A549 (cell line): ENCODE data around the gene GBF1. TPM values are rescaled to one million over a fixed set of nuclear protein-coding genes. Genes with fewer than 3 reads are reported as not detected.

Experiments
- ATAC-seq, 2 experiments: fragments of 200-7000 bp in 1 of 2; fragments of >200 bp in 1 of 2; cut with Nextera tagmentation in 1 of 2; cut with Tn5 transposase in 1 of 2; 3 replicates each; pipeline versions ENCODE4 v1.8.0 to v1.9.1; 2018 to 2020; ENCODE audit warnings: mild to moderate bottlenecking in 1 of 2, moderate library complexity in 1 of 2
- CTCF ChIA-PET: fragments of 300-600 bp; sonication (Branson Sonifier 250); formaldehyde crosslinking; extraction: SDS; loops from one replicate; lab custom pipeline; 2021; ENCODE audit warnings: antibody characterized with exemption, inconsistent platforms; lab: Yijun Ruan, JAX
- POLR2A ChIA-PET: fragments of 350-600 bp; formaldehyde crosslinking; extraction: SDS; loops from one replicate; lab custom pipeline; 2021; ENCODE audit warnings: antibody characterized with exemption, inconsistent platforms; lab: Yijun Ruan, JAX
- DNase-seq, 2 experiments: peaks; one replicate each; pipeline versions ENCODE4 v3.0.0 to v3.0.0-alpha.2; 2011 to 2016; ENCODE audit warnings: low read depth in 1 of 2, low spot score in 1 of 2
- FAIRE-seq: peaks from 2 replicates; lab custom pipeline; 2011; peaks lifted over from hg19 to GRCh38; lab: Jason Lieb, UNC
- H3K27ac ChIP-seq, 2 experiments: fragments of >200 bp; sonication (Bioruptor Twin); formaldehyde crosslinking; 3 replicates each; pipeline ENCODE4 v1.5.1; 2016 to 2017
- H3K4me1 ChIP-seq: fragments of >200 bp; sonication (Bioruptor Twin); formaldehyde crosslinking; 3 replicates; pipeline ENCODE4 v1.6.1; 2016
- H3K4me2 ChIP-seq: fragments of >200 bp; sonication (Bioruptor Twin); formaldehyde crosslinking; 3 replicates; pipeline ENCODE4 v1.6.1; 2016
- H3K4me3 ChIP-seq: fragments of >200 bp; sonication (Bioruptor Twin); formaldehyde crosslinking; 3 replicates; pipeline ENCODE4 v1.5.1; 2016
- H3K9me3 ChIP-seq: fragments of >200 bp; sonication (Bioruptor Twin); formaldehyde crosslinking; 3 replicates; pipeline ENCODE4 v1.6.1; 2016
- CBX8 ChIP-seq: fragments of 200-600 bp; sonication (generic); IDR thresholded peaks from 2 replicates; pipeline ENCODE4 v1.6.1; 2016
- CHD2 ChIP-seq: fragments of 150-350 bp; IDR thresholded peaks from 2 replicates; pipeline ENCODE4 v1.6.1; 2014; ENCODE audit warnings: low read length; ENCODE audit not compliant: partially characterized antibody
- CHD4 ChIP-seq: fragments of 200-600 bp; sonication (generic); IDR thresholded peaks from 2 replicates; pipeline ENCODE4 v1.6.1; 2016; ENCODE audit warnings: antibody characterized with exemption, mild to moderate bottlenecking, borderline replicate concordance
- ESRRA ChIP-seq: fragments of 150-350 bp; IDR thresholded peaks from 2 replicates; pipeline ENCODE4 v1.6.1; 2014; ENCODE audit warnings: mild to moderate bottlenecking, low read length, borderline replicate concordance
- FOSB ChIP-seq: fragments of 250-450 bp; sonication (Bioruptor Pico); IDR thresholded peaks from 2 replicates; pipeline ENCODE4 v1.5.0; 2020; ENCODE audit warnings: mild to moderate bottlenecking, moderate library complexity
- FOXS1 ChIP-seq: fragments of 250-450 bp; sonication (Bioruptor Pico); IDR thresholded peaks from 2 replicates; pipeline ENCODE4 v1.5.0; 2020; ENCODE audit warnings: mild to moderate bottlenecking, moderate library complexity
- GATA3 ChIP-seq: IDR thresholded peaks from 2 replicates; pipeline ENCODE4 v1.6.1; 2012; ENCODE audit warnings: borderline replicate concordance
- HEYL ChIP-seq: fragments of 250-450 bp; sonication (Bioruptor Pico); IDR thresholded peaks from 2 replicates; pipeline ENCODE4 v1.8.0; 2021; ENCODE audit warnings: mild to moderate bottlenecking, moderate library complexity
- HOXA7 ChIP-seq: fragments of 250-450 bp; sonication (Bioruptor Pico); IDR thresholded peaks from 2 replicates; pipeline ENCODE4 v1.5.0; 2020; ENCODE audit warnings: mild to moderate bottlenecking, moderate library complexity
- HOXB5 ChIP-seq: fragments of 250-450 bp; sonication (Bioruptor Pico); IDR thresholded peaks from 2 replicates; pipeline ENCODE4 v1.5.0; 2020; ENCODE audit warnings: mild to moderate bottlenecking, moderate library complexity
- MAFK ChIP-seq: fragments of 450-650 bp; IDR thresholded peaks from 2 replicates; pipeline ENCODE4 v1.6.1; 2014; ENCODE audit not compliant: partially characterized antibody
- MAX ChIP-seq: IDR thresholded peaks from 2 replicates; pipeline ENCODE4 v1.6.1; 2012
- MAZ ChIP-seq: fragments of 150-350 bp; IDR thresholded peaks from 2 replicates; pipeline ENCODE4 v1.6.1; 2014; ENCODE audit warnings: antibody characterized with exemption, low read depth, low read length, borderline replicate concordance
- NFE2L2 ChIP-seq: fragments of 150-350 bp; conservative IDR thresholded peaks from 2 replicates; pipeline ENCODE4 v1.6.1; 2014; ENCODE audit warnings: low read length
- NR3C1 ChIP-seq: fragments of >200 bp; sonication (Bioruptor Twin); formaldehyde crosslinking; IDR thresholded peaks from 3 replicates; pipeline ENCODE4 v1.6.1; 2017
- RAD21 ChIP-seq, 2 experiments: fragments of >200 bp in 1 of 2; sonication (Bioruptor Twin) in 1 of 2; formaldehyde crosslinking in 1 of 2; IDR thresholded peaks in 1 of 2; conservative IDR thresholded peaks in 1 of 2; 2 replicates in 1 of 2; 3 replicates in 1 of 2; pipeline ENCODE4 v1.6.1; 2012 to 2018; ENCODE audit warnings: inconsistent platforms in 1 of 2
- RCOR1 ChIP-seq: fragments of 150-350 bp; IDR thresholded peaks from 2 replicates; pipeline ENCODE4 v1.6.1; 2014; ENCODE audit warnings: antibody characterized with exemption, low read length, low read depth
- RFX5 ChIP-seq: fragments of 450-650 bp; IDR thresholded peaks from 2 replicates; pipeline ENCODE4 v1.7.1; 2014; ENCODE audit warnings: antibody characterized with exemption, mild to moderate bottlenecking, moderate library complexity
- SMC3 ChIP-seq: fragments of >200 bp; sonication (Bioruptor Twin); formaldehyde crosslinking; IDR thresholded peaks from 3 replicates; pipeline ENCODE4 v1.6.1; 2018; ENCODE audit warnings: inconsistent platforms
- TFCP2L1 ChIP-seq: fragments of 250-450 bp; sonication (Bioruptor Pico); IDR thresholded peaks from 2 replicates; pipeline ENCODE4 v1.5.0; 2021; ENCODE audit warnings: mild to moderate bottlenecking
- TP53 ChIP-seq: fragments of 250-450 bp; sonication (Bioruptor Pico); IDR thresholded peaks from 2 replicates; pipeline ENCODE4 v1.5.0; 2021; ENCODE audit warnings: mild to moderate bottlenecking, moderate library complexity
- ZFP36 ChIP-seq: fragments of 450-650 bp; IDR thresholded peaks from 2 replicates; pipeline ENCODE4 v1.6.1; 2014; ENCODE audit warnings: borderline replicate concordance; ENCODE audit not compliant: partially characterized antibody
- ZNF302 ChIP-seq: fragments of 250-450 bp; sonication (Bioruptor Pico); IDR thresholded peaks from 2 replicates; pipeline ENCODE4 v1.9.0; 2021; ENCODE audit warnings: inconsistent platforms, mild to moderate bottlenecking, moderate library complexity
- ZSCAN20 ChIP-seq: fragments of 250-450 bp; sonication (Bioruptor Pico); IDR thresholded peaks from 2 replicates; pipeline ENCODE4 v1.8.0; 2022; ENCODE audit warnings: mild to moderate bottlenecking, moderate library complexity
- WGBS: methylation state at CpG from one replicate; pipeline ENCODE4 v1.1.6; 2017; ENCODE audit errors: missing lambda C conversion rate; 5-methylcytosine and 5-hydroxymethylcytosine counted together
- polyA plus RNA-seq, 4 experiments: library from polyadenylated mRNA; depleted of rRNA in 3 of 4; stranded (reverse); fragments of >200 nt; fragmentation: RNase III in 1 of 4; extraction: RNeasy Plus Mini Kit Qiagen cat#74134 plus additional on column Dnase treatment in 1 of 4; gene quantifications; 2 replicates in 3 of 4; 3 replicates in 1 of 4; pipeline ENCODE4 v1.2.3, GENCODE V29; 2011 to 2017
- TF ChIP-seq, protein P1 (sequence below): fragments of 250-450 bp; sonication (Bioruptor Pico); IDR thresholded peaks from 2 replicates; pipeline ENCODE4 v1.5.0; 2021; ENCODE audit warnings: mild to moderate bottlenecking, moderate library complexity, borderline replicate concordance
- TF ChIP-seq, protein P2 (sequence below): fragments of >200 bp; sonication (Bioruptor Twin); formaldehyde crosslinking; IDR thresholded peaks from 2 replicates; pipeline ENCODE4 v1.6.1; 2016
- TF ChIP-seq, protein P3 (sequence below): IDR thresholded peaks from 2 replicates; pipeline ENCODE4 v1.6.1; 2012; ENCODE audit warnings: low read depth, borderline replicate concordance

The GBF1 gene
- polyA plus RNA-seq, 2 of the 4 experiments (the other 2 are of a cell fraction), result 20.4 to 21.3 TPM

- FAIRE-seq (no peak), ATAC-seq (no peak), DNase-seq (no peak)
- no peaks in the 10 kb centered on the region for H3K4me1 ChIP-seq
- 90% methylated on average over 5 of the region's 5 CpGs for WGBS
- H3K4me3 ChIP-seq, result no peak overlapping the region
- ChIA-PET POLR2A (no interaction called here), CTCF (interaction anchor here (0.9 to 4.8 kb wide), 8 partner anchors 15 to 254 kb away, joined by 3 to 34 read pairs (median 3); no protein-coding TSS in a partner anchor)
- H3K27ac ChIP-seq, result no peak overlapping the region
- H3K4me2 ChIP-seq, result no peak overlapping the region
- H3K9me3 ChIP-seq, result no peaks in the 10 kb centered on the region
- no peak for TF ChIP-seq CHD2
- no peak for TF ChIP-seq FOXS1 (CRISPR knock-in tag)
- no peak for TF ChIP-seq NR3C1
- TF ChIP-seq, protein P1, sequence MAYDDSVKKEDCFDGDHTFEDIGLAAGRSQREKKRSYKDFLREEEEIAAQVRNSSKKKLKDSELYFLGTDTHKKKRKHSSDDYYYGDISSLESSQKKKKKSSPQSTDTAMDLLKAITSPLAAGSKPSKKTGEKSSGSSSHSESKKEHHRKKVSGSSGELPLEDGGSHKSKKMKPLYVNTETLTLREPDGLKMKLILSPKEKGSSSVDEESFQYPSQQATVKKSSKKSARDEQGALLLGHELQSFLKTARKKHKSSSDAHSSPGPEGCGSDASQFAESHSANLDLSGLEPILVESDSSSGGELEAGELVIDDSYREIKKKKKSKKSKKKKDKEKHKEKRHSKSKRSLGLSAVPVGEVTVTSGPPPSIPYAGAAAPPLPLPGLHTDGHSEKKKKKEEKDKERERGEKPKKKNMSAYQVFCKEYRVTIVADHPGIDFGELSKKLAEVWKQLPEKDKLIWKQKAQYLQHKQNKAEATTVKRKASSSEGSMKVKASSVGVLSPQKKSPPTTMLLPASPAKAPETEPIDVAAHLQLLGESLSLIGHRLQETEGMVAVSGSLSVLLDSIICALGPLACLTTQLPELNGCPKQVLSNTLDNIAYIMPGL (CRISPR knock-in tag), result no peak
- no peak for TF ChIP-seq HOXB5 (CRISPR knock-in tag)
- no peak for TF ChIP-seq MAFK
- no peak for TF ChIP-seq HOXA7 (CRISPR knock-in tag)
- no peak for TF ChIP-seq HEYL (CRISPR knock-in tag)
- no peak for TF ChIP-seq CHD4
- TF ChIP-seq, protein P2, sequence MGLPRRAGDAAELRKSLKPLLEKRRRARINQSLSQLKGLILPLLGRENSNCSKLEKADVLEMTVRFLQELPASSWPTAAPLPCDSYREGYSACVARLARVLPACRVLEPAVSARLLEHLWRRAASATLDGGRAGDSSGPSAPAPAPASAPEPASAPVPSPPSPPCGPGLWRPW, result no peak
- TF ChIP-seq ESRRA, result no peak
- TF ChIP-seq ZNF302 (CRISPR knock-in tag), result no peak
- TF ChIP-seq MAX, result no peak
- no peak for TF ChIP-seq CBX8
- no peak for TF ChIP-seq RAD21 (conservative IDR thresholded peaks at IDR 0.05 in 1 of 2, IDR thresholded peaks at IDR 0.05 in 1 of 2)
- TF ChIP-seq NFE2L2, result no peak
- TF ChIP-seq ZSCAN20 (CRISPR knock-in tag), result no peak
- TF ChIP-seq RFX5, result no peak
- no peak for TF ChIP-seq ZFP36
- no peak for TF ChIP-seq SMC3
Measured at GRCh38 chr10:102327002-102327401, 81.7 kb downstream of the GBF1 start.

- Histone ChIP-seq H3K4me1 (no peaks in the 10 kb centered on the region), H3K4me2 (no peak overlapping the region), H3K4me3 (no peak overlapping the region), H3K27ac (no peak overlapping the region), H3K9me3 (no peaks in the 10 kb centered on the region)
- DNase-seq, result no peak
- 88% methylated on average over 2 of the region's 2 CpGs for WGBS
- ATAC-seq, result no peak
- ChIA-PET CTCF (interaction anchor here (0.9 to 4.8 kb wide), 6 partner anchors 15 to 109 kb away, joined by 3 to 34 read pairs (median 3); no protein-coding TSS in a partner anchor), POLR2A (no interaction called here)
- no peak for TF ChIP-seq TFCP2L1 (CRISPR knock-in tag)
- no peak for TF ChIP-seq GATA3
- TF ChIP-seq FOSB (CRISPR knock-in tag), result no peak
- TF ChIP-seq, protein P3, sequence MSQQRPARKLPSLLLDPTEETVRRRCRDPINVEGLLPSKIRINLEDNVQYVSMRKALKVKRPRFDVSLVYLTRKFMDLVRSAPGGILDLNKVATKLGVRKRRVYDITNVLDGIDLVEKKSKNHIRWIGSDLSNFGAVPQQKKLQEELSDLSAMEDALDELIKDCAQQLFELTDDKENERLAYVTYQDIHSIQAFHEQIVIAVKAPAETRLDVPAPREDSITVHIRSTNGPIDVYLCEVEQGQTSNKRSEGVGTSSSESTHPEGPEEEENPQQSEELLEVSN, result no peak
- TF ChIP-seq TP53, result no peak
- no peak for TF ChIP-seq CBX8
- TF ChIP-seq RCOR1, result no peak
- no peak for TF ChIP-seq MAFK
- TF ChIP-seq FOXS1 (CRISPR knock-in tag), result no peak
- TF ChIP-seq MAZ, result no peak
- TF ChIP-seq, protein P2, result no peak
- TF ChIP-seq ZFP36, result no peak
- no peak for FAIRE-seq
Measured at GRCh38 chr10:102327641-102328040, 82.3 kb downstream of the GBF1 start.
